Measurements from ENCODE around the gene EPHA3.
"Not testable (repeated sequence)": the region's sequence is repeated elsewhere in the genome, so short reads cannot be mapped to it uniquely, and the experiment has no call there.

EPHA3 gene

GRCh38 chr3:89297199-89297598, 189.8 kb downstream of the EPHA3 start:
- no peak for DNase-seq

- DNase-seq, result no peak
Measured at GRCh38 chr3:89300526-89300925, 193.1 kb downstream of the EPHA3 start.

DNA sequence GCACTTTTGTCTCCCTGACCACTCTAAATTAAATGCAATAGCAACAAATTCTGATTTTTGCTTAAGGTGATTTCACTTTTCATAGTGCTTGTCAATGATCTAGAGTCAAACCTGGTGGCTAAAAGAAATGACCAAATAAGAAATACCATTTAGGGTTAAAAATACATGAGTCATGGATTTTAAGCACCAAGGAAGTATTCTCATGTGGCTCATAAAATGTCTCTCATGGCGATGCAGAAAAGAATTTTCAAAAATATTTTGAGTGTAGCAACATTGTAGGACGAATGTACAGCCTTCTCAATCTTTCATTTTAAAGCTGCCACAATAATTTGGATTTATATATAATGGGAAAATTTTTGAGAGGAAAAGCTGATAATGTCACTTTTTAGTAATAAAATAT, 193.6 kb downstream of the EPHA3 start:
- DNase-seq, result no peak

DNA sequence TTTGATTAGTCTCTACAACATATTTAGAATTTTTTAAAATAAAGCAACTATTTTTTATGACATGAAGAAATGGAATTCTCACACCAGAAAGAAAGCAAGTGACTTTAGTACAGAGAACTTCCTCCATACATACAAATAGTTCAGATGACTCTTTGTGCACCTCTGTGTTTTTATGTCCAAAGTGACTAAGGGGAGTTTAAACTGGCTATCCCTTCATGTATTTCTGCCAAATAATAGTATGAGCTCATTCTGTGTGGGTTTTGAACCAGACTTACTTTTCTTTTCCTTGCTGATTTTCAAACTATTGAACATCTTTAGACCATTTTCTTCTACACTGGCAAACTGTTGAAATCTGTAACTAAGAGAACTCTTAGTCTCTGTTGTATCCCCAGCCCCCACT, 196.3 kb downstream of the EPHA3 start:
- DNase-seq, result no peak

DNA sequence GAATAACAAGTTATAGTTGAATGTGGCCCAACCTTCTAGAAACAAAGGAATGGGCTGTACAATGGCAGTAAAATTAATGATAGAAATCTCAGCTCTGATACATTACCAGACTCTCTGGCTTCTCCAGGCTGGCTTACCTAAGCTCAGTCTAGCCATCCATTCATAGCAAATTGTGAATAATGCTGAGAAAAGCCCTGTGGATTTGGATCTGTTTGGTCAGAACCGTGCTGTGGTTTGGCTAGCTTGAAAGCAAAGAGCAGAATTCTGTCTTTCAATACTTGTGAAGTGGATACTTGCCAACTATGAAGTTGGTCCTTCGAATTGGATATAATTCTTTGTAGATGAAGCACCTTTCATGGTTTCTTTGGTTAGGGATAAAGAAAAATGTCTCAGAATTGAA, 199.1 kb downstream of the EPHA3 start:
- DNase-seq, result no peak

- DNase-seq, result no peak
Measured at GRCh38 chr3:89311581-89311980, 204.2 kb downstream of the EPHA3 start.

DNA sequence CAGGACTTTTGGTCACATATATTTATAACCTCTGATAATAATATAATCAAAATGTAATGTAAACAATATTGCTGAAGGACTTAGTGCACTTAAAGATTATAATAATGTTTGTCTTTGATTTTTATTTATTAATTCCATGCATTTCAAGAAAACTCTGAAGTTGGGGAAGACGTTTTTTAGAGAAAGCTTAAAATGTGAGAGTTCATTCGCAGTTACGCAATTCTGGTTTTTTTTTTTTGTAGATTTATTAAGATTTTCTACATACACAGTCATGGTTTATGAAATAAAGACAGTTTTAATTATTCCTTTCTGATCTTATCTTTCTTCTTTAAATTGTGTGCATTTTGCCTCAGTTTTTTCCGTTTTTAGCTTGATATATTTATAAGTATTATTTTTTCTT, 204.7 kb downstream of the EPHA3 start:
- no peak for DNase-seq

GRCh38 chr3:89314454-89315098, 207.2 kb downstream of the EPHA3 start:
- peak in 1 of 2 experiments; percentile 14 for DNase-seq

DNA sequence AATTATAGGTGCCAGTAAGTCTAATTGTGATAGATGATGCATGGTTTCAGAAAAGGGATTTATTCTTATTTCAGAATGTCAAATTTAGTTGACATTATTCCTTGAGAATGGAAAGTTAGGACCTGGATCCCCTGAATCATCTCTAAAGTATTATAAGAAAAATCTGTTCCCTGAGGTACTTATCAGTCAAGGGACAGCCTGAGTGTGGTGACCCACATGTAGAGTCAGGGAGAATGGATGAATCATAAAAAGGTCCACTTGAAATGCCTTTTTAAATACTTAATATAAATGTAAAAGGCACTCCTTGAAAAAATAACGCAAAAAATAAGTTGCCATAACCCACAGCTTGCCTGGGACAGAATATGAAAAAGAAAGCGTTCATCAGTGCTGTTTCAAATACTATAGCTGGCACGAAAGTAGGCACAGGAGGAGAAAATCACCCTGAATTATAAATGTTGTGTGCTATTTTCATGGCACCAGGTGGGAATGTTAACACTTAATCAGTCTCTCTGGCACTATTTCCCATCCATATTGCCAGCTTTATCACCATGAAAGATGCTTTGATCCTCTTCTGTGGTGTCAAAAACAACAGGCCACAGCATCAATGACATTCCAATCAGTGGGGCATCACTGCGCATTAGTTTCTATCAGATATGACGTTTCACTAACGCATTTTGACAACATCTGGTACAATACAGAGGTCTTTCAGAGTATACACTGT, 208.5 kb downstream of the EPHA3 start:
- DNase-seq, result no peak

DNA sequence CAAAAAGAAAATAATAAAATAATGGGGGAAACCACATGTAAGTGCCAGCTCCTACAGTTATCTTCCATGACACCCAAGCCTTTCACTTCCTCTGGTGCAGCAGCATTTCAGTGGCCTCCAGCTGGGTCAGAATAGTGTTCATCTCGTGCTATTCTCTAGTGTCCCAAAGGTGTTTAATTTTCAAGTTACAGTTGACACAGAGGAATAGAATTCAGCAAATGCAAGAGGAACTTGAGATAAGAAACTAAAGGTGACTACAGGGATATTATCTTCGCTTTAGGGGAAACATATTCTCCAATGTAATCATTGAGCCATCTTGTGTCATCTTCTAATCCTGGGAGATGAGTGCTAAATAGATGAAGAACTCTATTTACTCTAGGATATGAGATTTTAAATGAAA, 212.8 kb downstream of the EPHA3 start:
- DNase-seq, result no peak

- DNase-seq, result no peak
Measured at GRCh38 chr3:89326997-89327396, 219.6 kb downstream of the EPHA3 start.

DNA sequence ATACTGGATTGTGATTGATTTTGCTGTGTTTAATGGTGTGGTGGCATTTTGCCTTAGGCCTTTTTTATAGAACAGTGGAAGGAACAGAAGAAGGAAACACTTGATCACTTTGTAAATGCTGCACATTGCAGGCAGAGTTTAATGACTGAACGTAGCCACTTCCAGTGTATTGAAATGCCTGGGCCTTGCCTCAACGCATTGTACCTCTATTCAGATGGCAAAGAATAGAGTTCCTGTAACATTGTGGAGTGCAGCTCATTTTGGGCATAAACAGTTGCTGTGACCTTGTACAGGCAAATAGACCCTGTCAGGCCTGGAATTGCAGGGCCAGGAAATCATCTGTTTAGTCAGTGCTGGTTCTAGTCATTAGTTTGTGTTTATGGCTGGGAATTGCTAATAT, 225.0 kb downstream of the EPHA3 start:
- no peak for DNase-seq

- DNase-seq, result no peak
Measured at GRCh38 chr3:89332793-89333192, 225.4 kb downstream of the EPHA3 start.

GRCh38 chr3:89335693-89336092, 228.3 kb downstream of the EPHA3 start:
- DNase-seq, result no peak

- DNase-seq, result no peak
Measured at GRCh38 chr3:89340408-89340807, 233.0 kb downstream of the EPHA3 start.

- DNase-seq, result no peak
Measured at GRCh38 chr3:89344076-89344475, 236.7 kb downstream of the EPHA3 start.

DNA sequence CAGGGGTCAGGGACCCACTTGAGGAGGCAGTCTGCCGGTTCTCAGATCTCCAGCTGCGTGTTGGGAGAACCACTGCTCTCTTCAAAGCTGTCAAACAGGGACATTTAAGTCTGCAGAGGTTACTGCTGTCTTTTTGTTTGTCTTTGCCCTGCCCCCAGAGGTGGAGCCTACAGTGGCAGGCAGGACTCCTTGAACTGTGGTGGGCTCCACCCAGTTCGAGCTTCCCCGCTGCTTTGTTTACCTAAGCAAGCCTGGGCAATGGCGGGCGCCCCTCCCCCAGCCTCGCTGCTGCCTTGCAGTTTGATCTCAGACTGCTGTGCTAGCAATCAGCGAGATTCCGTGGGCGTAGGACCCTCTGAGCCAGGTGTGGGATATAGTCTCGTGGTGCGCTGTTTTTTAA, 243.5 kb downstream of the EPHA3 start:
- not testable (repeated sequence) for DNase-seq

- no peak for DNase-seq
Measured at GRCh38 chr3:89353465-89353864, 246.0 kb downstream of the EPHA3 start.

DNA sequence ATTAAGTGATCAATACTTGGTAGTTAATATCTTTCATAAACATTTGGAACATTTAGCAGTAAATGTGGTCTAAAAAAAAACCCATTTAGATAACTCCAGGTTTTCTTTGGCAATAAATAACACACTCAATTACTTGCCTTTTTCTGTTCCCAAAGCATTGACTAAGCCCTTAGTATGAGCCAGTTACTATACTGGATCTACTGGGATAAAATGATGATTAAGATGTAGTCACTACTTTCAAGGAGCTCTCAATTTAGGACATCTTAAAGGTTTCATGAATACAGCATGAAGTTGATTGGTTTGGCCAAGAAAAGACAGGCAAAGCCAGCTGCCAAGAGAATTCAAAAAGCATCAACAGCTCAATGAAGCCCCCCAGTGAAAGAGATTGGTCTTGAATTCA, 250.9 kb downstream of the EPHA3 start:
- DNase-seq, result no peak

DNA sequence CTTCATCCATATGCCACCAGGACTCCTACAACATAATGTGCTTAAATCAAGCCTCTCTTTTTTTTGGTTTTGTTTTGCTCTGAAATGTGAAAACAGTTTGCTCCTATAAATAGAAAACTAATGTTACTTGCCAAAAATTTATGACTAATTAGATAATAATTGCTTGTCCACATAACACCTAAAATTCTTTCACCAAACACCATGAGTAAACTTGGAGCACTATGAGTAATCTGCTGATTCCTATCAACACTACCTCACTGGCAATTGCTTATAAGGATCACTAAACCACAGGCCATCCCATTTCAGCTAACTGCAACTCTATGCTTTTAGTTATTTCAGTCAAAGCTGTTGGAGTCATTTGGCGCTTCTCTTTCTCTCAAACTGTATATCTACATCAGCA, 252.7 kb downstream of the EPHA3 start:
- no peak for DNase-seq

DNA sequence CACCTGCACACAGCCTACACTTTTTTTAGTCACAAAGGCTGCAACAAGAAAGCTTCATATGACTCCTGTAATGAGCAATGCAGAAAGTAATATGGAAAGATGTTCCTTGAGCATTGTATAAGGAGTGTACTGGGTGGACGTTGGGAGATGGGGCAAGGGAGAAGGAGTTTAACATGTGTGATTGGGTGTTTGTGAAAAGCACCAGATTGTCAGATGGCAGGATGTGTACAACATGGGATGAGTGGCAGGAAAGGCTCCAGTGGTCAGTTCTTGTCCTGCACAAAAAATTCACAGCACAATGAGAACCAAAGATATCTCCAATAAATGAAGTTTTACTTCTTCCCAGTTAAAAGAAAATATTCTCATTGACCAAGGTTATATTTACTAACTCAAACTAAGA, 255.1 kb downstream of the EPHA3 start:
- DNase-seq, result no peak

DNA sequence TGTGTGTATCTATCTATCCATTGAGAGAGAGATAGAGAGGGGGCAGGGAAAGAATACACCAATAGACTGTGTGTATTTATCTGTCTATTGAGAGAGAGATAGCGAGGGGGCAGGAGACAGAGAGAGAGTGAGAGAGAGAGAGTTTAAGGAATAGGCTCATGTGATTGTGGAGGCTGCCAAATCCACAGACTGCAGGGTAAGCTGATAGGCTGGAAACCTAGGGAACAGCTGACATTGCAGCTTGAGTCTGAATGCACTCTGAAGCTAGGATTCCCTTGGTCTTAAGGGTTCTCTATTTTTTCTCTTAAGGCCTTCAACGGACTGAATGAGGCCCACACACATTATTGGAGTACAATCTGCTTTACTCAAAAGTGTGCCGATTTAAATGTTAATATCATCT, 255.8 kb downstream of the EPHA3 start:
- no peak for DNase-seq

DNA sequence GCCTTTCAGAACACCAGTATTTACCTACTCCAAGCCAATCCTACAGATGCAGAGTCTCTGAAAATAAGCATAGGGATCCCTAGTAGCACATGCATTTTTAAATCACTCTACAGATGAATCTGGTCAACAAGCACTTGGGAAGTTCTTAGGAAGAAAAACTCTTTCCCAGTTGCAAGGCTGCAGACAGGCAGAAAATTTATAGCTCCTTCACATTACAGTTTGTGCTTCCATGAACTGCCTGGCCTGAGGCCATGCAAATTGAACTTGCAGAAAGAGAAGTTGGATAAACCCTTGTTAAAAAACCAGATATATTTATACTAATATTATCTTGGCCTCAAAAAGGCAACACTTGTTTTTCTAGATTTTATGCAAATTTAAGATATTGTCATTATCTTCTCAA, 256.9 kb downstream of the EPHA3 start:
- DNase-seq, result no peak

DNA sequence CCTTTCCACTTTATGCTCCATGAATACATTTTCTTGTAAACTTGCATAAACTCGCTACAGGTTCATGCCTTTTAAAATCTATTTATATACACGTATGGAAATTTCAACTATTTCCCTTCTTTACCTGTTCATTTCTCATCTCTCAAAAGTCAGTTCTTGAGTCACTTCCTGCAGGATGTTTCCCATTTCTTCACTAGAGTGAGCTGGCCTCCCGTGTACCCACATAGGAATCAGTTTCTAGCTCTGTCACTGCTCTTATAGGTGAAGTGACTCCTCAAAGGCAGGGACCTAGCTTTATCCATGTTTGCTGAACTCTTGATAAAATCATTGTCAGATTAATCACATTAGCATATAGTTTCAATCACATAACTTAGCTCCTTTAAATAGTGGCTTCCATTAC, 259.7 kb downstream of the EPHA3 start:
- DNase-seq, result no peak

DNA sequence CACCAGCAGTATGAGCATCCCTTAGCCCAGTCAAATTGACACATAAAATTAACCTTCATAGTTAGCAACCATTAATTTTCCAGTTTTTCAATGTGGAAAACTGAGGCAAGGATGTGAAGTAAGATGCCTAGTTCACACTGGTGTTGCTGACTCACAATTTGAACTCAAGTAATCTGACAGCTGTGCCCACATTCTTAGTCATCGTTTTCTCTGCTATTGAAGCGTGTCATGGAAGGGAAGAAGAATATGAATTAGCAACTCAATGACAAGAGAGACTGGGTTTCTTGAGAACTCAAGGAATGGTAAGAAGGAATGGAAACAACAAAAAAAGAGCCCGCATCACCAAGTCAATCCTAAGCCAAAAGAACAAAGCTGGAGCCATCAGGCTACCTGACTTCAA, 261.4 kb downstream of the EPHA3 start:
- DNase-seq, result no peak
